Measurements from ENCODE around the gene MCTP1.

MCTP1 gene

DNA sequence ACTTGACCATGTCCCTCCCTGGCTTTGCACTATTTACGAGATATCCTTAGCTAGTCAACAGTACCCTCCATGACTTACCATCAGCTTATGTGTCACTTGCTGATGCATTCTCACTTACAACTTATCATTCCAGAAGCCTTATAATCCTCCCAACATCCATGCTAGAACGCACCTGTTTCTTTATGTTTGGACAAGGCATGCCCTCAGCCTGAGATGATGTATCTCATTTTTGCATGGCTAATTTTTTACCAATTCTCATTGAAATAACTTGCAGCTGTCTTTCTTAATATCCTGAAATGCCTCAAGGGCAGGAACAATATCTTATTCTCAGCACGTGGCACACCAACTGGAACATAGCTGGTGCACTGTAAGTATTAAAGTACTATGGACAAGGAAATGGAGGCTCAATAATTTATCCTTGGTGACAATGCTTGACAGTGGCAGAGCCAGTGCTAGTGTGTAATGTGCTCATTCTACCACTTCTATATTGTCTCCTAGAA lies 384.8 kb downstream of the MCTP1 start:
- Mint-ChIP-seq H3K4me3 (no peak overlapping the region), H3K36me3 (ENCODE audit: low read depth) (no peaks in the 10 kb centered on the region), H3K9me3 (no peaks in the 10 kb centered on the region), H3K4me1 (no peaks in the 10 kb centered on the region), H3K27ac (peak overlapping the region in 1 of 3 experiments; percentile 9), H3K27me3 (ENCODE audit: low read depth) (no peaks in the 10 kb centered on the region)
- TF ChIP-seq, protein P1, sequence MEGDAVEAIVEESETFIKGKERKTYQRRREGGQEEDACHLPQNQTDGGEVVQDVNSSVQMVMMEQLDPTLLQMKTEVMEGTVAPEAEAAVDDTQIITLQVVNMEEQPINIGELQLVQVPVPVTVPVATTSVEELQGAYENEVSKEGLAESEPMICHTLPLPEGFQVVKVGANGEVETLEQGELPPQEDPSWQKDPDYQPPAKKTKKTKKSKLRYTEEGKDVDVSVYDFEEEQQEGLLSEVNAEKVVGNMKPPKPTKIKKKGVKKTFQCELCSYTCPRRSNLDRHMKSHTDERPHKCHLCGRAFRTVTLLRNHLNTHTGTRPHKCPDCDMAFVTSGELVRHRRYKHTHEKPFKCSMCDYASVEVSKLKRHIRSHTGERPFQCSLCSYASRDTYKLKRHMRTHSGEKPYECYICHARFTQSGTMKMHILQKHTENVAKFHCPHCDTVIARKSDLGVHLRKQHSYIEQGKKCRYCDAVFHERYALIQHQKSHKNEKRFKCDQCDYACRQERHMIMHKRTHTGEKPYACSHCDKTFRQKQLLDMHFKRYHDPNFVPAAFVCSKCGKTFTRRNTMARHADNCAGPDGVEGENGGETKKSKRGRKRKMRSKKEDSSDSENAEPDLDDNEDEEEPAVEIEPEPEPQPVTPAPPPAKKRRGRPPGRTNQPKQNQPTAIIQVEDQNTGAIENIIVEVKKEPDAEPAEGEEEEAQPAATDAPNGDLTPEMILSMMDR (IDR thresholded peaks at IDR 0.05; ENCODE audit: unreplicated experiment in 3 of 3): no peak

DNA sequence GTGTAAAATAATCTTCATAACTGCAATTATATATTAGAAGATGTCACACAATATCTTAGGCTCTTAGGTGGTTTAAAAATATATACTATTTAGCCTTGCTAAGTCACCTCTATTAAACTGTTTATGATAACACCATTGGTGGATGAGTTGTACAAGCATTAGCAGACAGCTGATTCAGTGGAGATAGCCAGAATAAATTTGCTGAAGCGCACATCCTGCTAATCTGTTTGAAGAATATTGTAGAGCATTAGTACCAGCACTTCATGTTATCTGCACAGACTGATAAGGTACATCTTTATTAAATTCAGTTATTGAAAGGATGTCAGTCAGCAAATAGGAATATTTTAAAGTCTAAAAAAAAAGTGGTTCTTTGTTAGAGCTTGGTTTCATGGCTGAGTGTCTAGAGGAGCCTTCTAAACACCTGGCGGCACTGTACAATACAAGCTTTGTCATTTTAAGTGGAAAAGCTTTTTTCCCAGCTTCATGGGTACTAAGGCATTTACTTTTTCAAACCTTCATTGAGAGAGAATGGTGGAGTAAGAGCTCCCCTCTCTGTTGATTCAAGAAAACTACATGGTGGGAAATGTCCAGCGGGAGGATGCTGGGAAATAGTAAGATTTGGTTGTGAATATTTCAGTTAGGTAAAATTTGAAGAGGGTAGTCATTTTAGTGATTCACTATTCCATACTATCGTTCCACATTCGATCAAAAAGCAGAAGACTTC lies 391.3 kb downstream of the MCTP1 start:
- Mint-ChIP-seq H3K4me1 (no peaks in the 10 kb centered on the region), H3K4me3 (no peak overlapping the region), H3K27ac (no peak overlapping the region), H3K27me3 (ENCODE audit: low read depth) (no peaks in the 10 kb centered on the region), H3K36me3 (ENCODE audit: low read depth) (no peaks in the 10 kb centered on the region), H3K9me3 (no peaks in the 10 kb centered on the region)
- TF ChIP-seq, protein P1 (IDR thresholded peaks at IDR 0.05; ENCODE audit: unreplicated experiment in 3 of 3): peak; percentile 33 to 68 (median 45)

DNA sequence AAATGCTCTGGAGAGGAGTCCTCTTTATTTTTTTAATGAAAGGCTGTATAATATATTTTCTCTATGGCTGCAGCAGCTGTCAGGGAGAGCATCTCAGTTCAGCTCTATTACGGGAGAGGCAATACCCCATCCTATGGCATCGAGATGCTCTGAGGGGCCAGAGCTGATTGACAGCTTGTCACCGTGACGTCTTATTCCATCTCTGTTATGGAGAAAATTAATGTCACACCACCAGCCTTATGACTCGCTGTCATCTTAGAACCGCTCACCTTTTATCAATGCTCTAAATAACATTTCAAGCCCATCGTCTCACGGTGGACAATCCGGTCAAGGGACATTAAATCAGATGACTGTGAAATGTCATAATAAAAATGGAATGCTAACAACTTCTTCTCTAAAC lies 392.9 kb downstream of the MCTP1 start:
- no peaks in the 10 kb centered on the region for H3K4me1 Mint-ChIP-seq
- H3K36me3 Mint-ChIP-seq (ENCODE audit: low read depth): no peaks in the 10 kb centered on the region
- TF ChIP-seq, protein P1 (IDR thresholded peaks at IDR 0.05; ENCODE audit: unreplicated experiment in 3 of 3): no peak
- H3K27me3 Mint-ChIP-seq (ENCODE audit: low read depth): no peaks in the 10 kb centered on the region
- H3K27ac Mint-ChIP-seq: no peak overlapping the region
- no peak overlapping the region for H3K4me3 Mint-ChIP-seq
- H3K9me3 Mint-ChIP-seq: no peaks in the 10 kb centered on the region

DNA sequence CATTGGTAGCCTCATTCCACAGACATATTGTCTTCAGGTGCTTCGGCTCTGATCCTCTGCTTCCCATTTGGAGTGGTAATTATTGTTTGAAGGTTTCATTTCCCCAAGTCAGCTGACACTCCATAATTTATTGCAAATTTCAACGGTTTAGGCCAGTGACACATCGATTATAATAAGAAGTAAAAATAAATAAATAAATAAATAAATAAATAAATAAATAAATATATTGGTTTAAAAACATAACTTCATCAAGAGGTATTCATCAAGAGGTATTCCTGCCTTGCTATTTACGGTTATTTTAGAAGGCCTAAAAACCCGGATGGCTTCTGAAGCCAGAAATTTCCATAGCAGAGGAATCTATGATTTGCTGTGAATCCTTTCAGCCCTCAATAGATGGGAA lies 393.3 kb downstream of the MCTP1 start:
- no peaks in the 10 kb centered on the region for H3K27me3 Mint-ChIP-seq (ENCODE audit: low read depth)
- H3K4me3 Mint-ChIP-seq: no peak overlapping the region
- TF ChIP-seq, protein P1 (IDR thresholded peaks at IDR 0.05; ENCODE audit: unreplicated experiment in 3 of 3): no peak

DNA sequence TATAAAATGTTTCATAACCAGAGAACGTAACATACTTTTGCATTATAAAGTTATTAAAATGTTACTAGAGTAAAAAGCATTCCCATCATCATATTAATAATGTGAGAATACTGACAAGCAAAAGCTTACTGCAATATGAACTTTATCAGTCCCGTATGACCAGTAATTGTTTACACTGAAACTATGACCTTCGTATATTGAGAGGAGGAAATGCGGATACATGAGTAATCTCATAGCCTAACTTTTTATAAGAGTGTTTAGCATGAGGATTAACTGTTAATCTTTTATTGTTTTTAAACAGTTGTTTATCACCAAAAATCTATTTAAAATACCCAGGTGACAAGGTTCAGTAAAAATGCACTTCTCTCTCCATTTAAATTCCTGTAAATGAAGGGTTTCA lies 394.0 kb downstream of the MCTP1 start:
- H3K4me3 Mint-ChIP-seq: no peak overlapping the region
- no peaks in the 10 kb centered on the region for H3K27me3 Mint-ChIP-seq (ENCODE audit: low read depth)
- no peaks in the 10 kb centered on the region for H3K9me3 Mint-ChIP-seq
- H3K36me3 Mint-ChIP-seq (ENCODE audit: low read depth): no peaks in the 10 kb centered on the region
- TF ChIP-seq, protein P1 (IDR thresholded peaks at IDR 0.05; ENCODE audit: unreplicated experiment in 3 of 3): no peak
- no peak overlapping the region for H3K27ac Mint-ChIP-seq
- no peaks in the 10 kb centered on the region for H3K4me1 Mint-ChIP-seq

More for the DNA sequence above, 393.3 kb downstream of the MCTP1 start:
- Mint-ChIP-seq H3K36me3 (ENCODE audit: low read depth) (no peaks in the 10 kb centered on the region), H3K4me1 (no peaks in the 10 kb centered on the region), H3K27ac (no peak overlapping the region), H3K9me3 (no peaks in the 10 kb centered on the region)

DNA sequence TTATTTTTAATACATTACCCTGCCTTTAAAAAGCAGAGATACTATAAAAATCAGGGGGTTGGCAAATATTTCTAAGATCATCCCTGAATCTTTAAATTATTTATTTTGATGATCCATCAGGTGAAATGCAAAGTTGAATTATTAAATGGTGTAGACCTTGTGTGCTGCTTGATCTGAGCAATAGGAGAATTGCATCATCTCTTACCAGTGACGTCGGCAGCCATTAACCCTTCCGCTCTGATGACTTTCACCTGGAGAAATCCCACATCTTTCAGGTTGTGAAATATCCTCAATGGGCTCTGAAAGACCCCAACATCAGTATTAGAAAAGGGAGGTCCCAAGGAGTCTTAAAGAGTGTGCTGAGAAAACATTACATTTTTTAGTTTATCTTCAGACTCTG lies 396.2 kb downstream of the MCTP1 start:
- TF ChIP-seq, protein P1 (IDR thresholded peaks at IDR 0.05; ENCODE audit: unreplicated experiment in 3 of 3): no peak
- Mint-ChIP-seq H3K4me3 (no peak overlapping the region), H3K36me3 (ENCODE audit: low read depth) (no peaks in the 10 kb centered on the region), H3K27ac (no peak overlapping the region), H3K9me3 (no peaks in the 10 kb centered on the region), H3K27me3 (ENCODE audit: low read depth) (no peaks in the 10 kb centered on the region), H3K4me1 (peaks cover 13% of the 10 kb centered on the region)
